ENCODE measurements around the gene FSIP2. TPM values are rescaled to one million over a fixed set of nuclear protein-coding genes. Genes with fewer than 3 reads are reported as not detected.

The FSIP2 gene
- 0.08 TPM in 1 of 2 replicates, not detected in the other for total RNA-seq (ENCODE audit: low replicate concordance)

GRCh38 chr2:185738679-185739472 is at the start of gene FSIP2:
TSS of gene FSIP2 (plus strand) at chr2:185738804. CDS start at chr2:185738895, 91 bp downstream.

